Measurements from ENCODE around the gene CARS1.

CARS1 gene

DNA sequence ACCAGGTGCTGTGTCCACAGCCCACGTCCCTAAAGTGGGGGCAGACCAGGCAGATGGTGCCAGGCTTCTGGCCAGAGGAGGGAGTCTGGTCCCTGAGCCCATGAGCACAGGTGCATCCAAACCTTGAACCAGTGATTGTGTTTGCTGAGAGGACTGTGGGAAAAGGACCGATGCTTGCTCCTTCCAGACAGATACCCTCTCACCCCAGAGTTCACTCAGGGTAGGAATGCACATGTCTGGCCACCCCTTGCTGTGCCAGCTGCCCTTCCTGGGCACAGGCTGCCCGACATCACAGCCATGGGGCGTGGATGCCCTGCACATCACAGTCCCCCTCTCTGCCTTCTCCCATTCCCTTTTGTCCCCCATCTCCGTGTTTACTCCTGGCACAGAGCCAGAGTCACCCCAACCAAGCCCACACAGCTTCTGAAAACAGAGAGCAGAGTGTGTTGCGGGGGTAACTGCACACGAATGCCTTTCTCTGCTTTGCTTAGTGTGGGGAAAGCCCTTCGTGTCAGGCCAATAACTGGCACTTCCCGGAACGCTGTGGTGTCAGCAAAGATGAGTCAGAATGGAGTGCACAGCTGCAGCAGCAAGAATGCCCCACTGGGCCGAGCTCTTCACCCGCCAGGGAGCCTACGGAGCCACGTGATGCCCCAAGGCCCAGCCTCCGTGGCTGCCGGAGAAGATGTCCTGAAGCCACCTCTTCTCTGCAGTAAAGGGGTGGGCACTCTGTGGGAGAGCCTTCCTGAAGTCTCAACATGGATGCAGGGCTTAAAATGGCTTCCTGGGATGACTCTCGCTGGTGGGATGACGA lies 7.6 kb downstream of the CARS1 start:
- peak; percentile 93 for DNase-seq (ENCODE audit: low read depth)
- TF ChIP-seq, protein P1, sequence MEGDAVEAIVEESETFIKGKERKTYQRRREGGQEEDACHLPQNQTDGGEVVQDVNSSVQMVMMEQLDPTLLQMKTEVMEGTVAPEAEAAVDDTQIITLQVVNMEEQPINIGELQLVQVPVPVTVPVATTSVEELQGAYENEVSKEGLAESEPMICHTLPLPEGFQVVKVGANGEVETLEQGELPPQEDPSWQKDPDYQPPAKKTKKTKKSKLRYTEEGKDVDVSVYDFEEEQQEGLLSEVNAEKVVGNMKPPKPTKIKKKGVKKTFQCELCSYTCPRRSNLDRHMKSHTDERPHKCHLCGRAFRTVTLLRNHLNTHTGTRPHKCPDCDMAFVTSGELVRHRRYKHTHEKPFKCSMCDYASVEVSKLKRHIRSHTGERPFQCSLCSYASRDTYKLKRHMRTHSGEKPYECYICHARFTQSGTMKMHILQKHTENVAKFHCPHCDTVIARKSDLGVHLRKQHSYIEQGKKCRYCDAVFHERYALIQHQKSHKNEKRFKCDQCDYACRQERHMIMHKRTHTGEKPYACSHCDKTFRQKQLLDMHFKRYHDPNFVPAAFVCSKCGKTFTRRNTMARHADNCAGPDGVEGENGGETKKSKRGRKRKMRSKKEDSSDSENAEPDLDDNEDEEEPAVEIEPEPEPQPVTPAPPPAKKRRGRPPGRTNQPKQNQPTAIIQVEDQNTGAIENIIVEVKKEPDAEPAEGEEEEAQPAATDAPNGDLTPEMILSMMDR (IDR thresholded peaks at IDR 0.05; ENCODE audit: insufficient read depth, low read depth, low read length, missing control alignments) = peak; percentile 51
- no peak overlapping the region for H3K4me3 ChIP-seq (ENCODE audit: low read length)

DNA sequence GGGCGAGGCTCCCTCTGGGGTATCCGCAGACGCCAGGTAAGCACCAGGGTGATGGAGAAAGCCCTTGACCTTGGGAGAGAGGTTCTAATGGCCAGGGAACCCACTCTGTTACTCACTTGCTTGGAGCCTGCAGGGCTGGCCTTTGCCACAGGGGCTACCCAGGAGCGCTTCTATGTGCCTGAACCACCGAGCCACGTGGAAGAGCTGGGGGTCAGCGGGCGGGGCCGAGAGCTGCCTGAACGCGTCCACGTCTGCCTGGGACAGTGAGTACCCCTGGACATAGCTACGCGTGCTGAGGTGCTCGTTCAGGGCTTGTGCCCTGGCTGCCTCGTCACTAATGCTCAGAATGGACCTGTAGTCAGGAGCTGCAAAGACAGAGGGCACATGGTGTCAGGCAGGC lies 9.6 kb downstream of the CARS1 start:
- TF ChIP-seq, protein P1 (IDR thresholded peaks at IDR 0.05; ENCODE audit: insufficient read depth, low read depth, low read length, missing control alignments) = no peak
- no peak for DNase-seq (ENCODE audit: low read depth)
- no peak overlapping the region for H3K4me3 ChIP-seq (ENCODE audit: low read length)

DNA sequence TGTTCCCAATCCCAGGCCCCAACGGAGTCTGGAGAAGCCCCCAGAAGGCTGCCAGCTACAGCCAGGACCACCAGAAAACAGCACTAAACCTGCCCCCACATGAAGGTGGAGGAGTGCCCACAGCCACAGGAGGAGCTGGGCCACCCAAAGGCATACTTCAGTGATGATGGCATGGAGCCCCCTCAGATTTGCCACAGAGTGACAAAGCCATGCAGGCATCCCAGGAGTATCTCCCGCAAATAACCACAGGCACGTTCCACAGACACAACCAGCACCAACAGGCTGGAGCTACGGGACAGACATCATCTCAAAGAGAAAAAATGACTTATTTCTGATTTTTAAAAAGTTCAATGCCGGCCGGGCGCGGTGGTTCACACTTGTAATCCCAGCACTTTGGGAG lies 10.6 kb downstream of the CARS1 start:
- DNase-seq (ENCODE audit: low read depth) = no peak
- TF ChIP-seq, protein P1 (IDR thresholded peaks at IDR 0.05; ENCODE audit: insufficient read depth, low read depth, low read length, missing control alignments) = no peak
- H3K4me3 ChIP-seq (ENCODE audit: low read length) = no peak overlapping the region

GRCh38 chr11:3046190-3046589 lies 11.0 kb downstream of the CARS1 start:
- TF ChIP-seq, protein P1 (IDR thresholded peaks at IDR 0.05; ENCODE audit: insufficient read depth, low read depth, low read length, missing control alignments) = peak; percentile 20
- H3K4me3 ChIP-seq (ENCODE audit: low read length) = no peak overlapping the region
- DNase-seq (ENCODE audit: low read depth) = no peak

GRCh38 chr11:3044915-3045314 lies 12.3 kb downstream of the CARS1 start:
- TF ChIP-seq, protein P1 (IDR thresholded peaks at IDR 0.05; ENCODE audit: insufficient read depth, low read depth, low read length, missing control alignments) = no peak
- DNase-seq (ENCODE audit: low read depth) = no peak

DNA sequence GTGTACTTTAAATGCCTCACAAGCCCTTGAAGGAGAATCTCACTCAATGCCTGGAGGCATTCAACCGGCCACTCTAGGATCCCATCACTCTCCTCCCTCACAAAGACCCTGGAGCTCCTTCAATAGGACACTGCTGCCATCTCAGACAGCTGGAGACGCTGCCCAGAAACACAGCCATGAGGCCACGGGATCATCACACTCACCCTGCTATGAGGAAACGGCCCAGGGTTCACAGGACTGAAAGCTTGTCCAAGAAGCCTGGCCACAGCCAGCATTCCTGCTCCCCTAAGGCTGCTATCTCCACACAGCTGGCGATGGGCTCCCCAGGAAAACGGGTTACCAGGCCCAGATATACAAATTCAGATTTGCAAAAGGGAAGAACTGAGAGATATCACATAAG lies 13.2 kb downstream of the CARS1 start:
- H3K4me3 ChIP-seq (ENCODE audit: low read length) = no peak overlapping the region
- TF ChIP-seq, protein P1 (IDR thresholded peaks at IDR 0.05; ENCODE audit: insufficient read depth, low read depth, low read length, missing control alignments) = no peak
- DNase-seq (ENCODE audit: low read depth) = no peak

More at GRCh38 chr11:3044915-3045314, 12.3 kb downstream of the CARS1 start:
- H3K4me3 ChIP-seq (ENCODE audit: low read length) = no peak overlapping the region

Measured in epithelial cell of esophagus (primary cell).